SK-N-SH treated with all-trans-retinoic acid at 6 μM for 48 hours (cell line): ENCODE results near the gene TAS2R30.

ENCODE experiments used
- GLIS3 ChIP-seq: fragments of 250-450 bp; sonication (Bioruptor Pico); IDR thresholded peaks from 2 replicates; pipeline ENCODE4 v1.5.0; 2020; ENCODE audit warnings: mild to moderate bottlenecking, moderate library complexity
- PPARA ChIP-seq: fragments of 250-450 bp; sonication (Bioruptor Pico); IDR thresholded peaks from 2 replicates; pipeline ENCODE4 v1.5.0; 2020; ENCODE audit warnings: mild to moderate bottlenecking, borderline replicate concordance
- TOX ChIP-seq: fragments of 250-450 bp; sonication (Bioruptor Pico); IDR thresholded peaks from 2 replicates; pipeline ENCODE4 v1.8.0; 2021; ENCODE audit warnings: mild to moderate bottlenecking, moderate library complexity, borderline replicate concordance
- TF ChIP-seq, protein P1 (sequence below): fragments of 250-450 bp; sonication (Bioruptor Pico); IDR thresholded peaks from 2 replicates; pipeline ENCODE4 v1.8.0; 2020; ENCODE audit warnings: mild to moderate bottlenecking, moderate library complexity, borderline replicate concordance

- no peak for TF ChIP-seq TOX (CRISPR knock-in tag)
- no peak for TF ChIP-seq GLIS3 (CRISPR knock-in tag)
- TF ChIP-seq, protein P1, sequence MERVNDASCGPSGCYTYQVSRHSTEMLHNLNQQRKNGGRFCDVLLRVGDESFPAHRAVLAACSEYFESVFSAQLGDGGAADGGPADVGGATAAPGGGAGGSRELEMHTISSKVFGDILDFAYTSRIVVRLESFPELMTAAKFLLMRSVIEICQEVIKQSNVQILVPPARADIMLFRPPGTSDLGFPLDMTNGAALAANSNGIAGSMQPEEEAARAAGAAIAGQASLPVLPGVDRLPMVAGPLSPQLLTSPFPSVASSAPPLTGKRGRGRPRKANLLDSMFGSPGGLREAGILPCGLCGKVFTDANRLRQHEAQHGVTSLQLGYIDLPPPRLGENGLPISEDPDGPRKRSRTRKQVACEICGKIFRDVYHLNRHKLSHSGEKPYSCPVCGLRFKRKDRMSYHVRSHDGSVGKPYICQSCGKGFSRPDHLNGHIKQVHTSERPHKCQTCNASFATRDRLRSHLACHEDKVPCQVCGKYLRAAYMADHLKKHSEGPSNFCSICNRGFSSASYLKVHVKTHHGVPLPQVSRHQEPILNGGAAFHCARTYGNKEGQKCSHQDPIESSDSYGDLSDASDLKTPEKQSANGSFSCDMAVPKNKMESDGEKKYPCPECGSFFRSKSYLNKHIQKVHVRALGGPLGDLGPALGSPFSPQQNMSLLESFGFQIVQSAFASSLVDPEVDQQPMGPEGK, result no peak
- no peak for TF ChIP-seq PPARA (CRISPR knock-in tag)
These were observed 28.1 kb upstream of the TAS2R30 start for GRCh38 chr12:11162502-11162901.
